K562 (cell line): ENCODE data around the gene KIF20B. TPM values are rescaled to one million over a fixed set of nuclear protein-coding genes. Genes with fewer than 3 reads are reported as not detected.

Source experiments
- ATAC-seq: fragments of 200-7000 bp; cut with Tn5 transposase; 3 replicates; pipeline ENCODE4 v1.9.1; 2020; ENCODE audit warnings: moderate library complexity
- BruUV-seq: library from RNA; stranded (reverse); fragments of 400-500 nt; replicated peaks from 2 replicates; lab custom pipeline; 2021; lab: Mats Ljungman, UMichigan
- CTCF ChIA-PET: fragments of 300-600 bp; formaldehyde crosslinking; extraction: SDS; loops from one replicate; lab custom pipeline; 2021; ENCODE audit warnings: low intra/inter-chr PET ratio; lab: Yijun Ruan, JAX
- POLR2A ChIA-PET: fragments of 300-600, 350-650 bp; sonication (Branson Sonifier 250); formaldehyde crosslinking; extraction: SDS; loops from one replicate; lab custom pipeline; 2021; ENCODE audit warnings: antibody characterized with exemption, inconsistent platforms; lab: Yijun Ruan, JAX
- DNase-seq, 4 experiments: peaks; one replicate each; pipeline versions ENCODE4 v3.0.0 to v3.0.0-alpha.2; 2011 to 2018; ENCODE audit warnings: low spot score in 3 of 4, mixed read lengths in 3 of 4; ENCODE audit errors: extremely low read depth in 1 of 4
- FAIRE-seq: peaks from 2 replicates; lab custom pipeline; 2011; peaks lifted over from hg19 to GRCh38; lab: Jason Lieb, UNC
- H2AFZ ChIP-seq: 2 replicates; pipeline ENCODE4 v1.6.0; 2011; ENCODE audit warnings: low read depth, low read length, control low read depth, inconsistent platforms
- H3K27ac ChIP-seq: fragments of 200-600 bp; 3 replicates; pipeline ENCODE4 v1.8.0; 2011; ENCODE audit warnings: low read depth, mild to moderate bottlenecking, control low read depth, inconsistent platforms, low read length, moderate library complexity, mixed read lengths; ENCODE audit errors: extremely low read depth
- H3K27me3 ChIP-seq, 2 experiments: fragments of 300-600 bp in 1 of 2; 2 replicates in 1 of 2; 3 replicates in 1 of 2; pipeline versions ENCODE4 v1.6.0 to v1.8.0; 2011; ENCODE audit warnings: inconsistent platforms in 2 of 2, low read length in 2 of 2, mild to moderate bottlenecking in 1 of 2, mixed read lengths in 1 of 2, moderate library complexity in 1 of 2; ENCODE audit not compliant: control insufficient read depth in 2 of 2, insufficient read depth in 2 of 2
- H3K36me3 ChIP-seq: fragments of 300-600 bp; 3 replicates; pipeline ENCODE4 v1.8.0; 2011; ENCODE audit warnings: mild to moderate bottlenecking, low read length, inconsistent platforms; ENCODE audit not compliant: control insufficient read depth, insufficient read depth
- H3K4me1 ChIP-seq, 2 experiments: fragments of 200-600 bp in 1 of 2; replicated peaks in 1 of 2; 2 replicates in 1 of 2; 3 replicates in 1 of 2; pipeline versions ENCODE4 v1.5.1 to v1.8.0; 2011; ENCODE audit warnings: inconsistent platforms in 2 of 2, low read length in 2 of 2, mild to moderate bottlenecking in 1 of 2, mixed read lengths in 1 of 2, moderate library complexity in 1 of 2; ENCODE audit not compliant: control insufficient read depth in 2 of 2, insufficient read depth in 2 of 2
- H3K4me2 ChIP-seq: 2 replicates; pipeline ENCODE4 v1.6.1; 2011; ENCODE audit warnings: low read length, control low read depth, inconsistent platforms, mixed read lengths; ENCODE audit not compliant: insufficient read depth
- H3K4me3 ChIP-seq: fragments of 200-600 bp; sonication (generic), shearing (Covaris generic); 2 replicates; pipeline ENCODE4 v1.5.1; 2016; ENCODE audit warnings: control low read depth, inconsistent platforms
- H3K79me2 ChIP-seq: fragments of 200-600 bp; 3 replicates; pipeline ENCODE4 v1.8.0; 2011; ENCODE audit warnings: low read length, inconsistent platforms; ENCODE audit not compliant: control insufficient read depth, insufficient read depth
- H3K9ac ChIP-seq, 2 experiments: 2 replicates each; pipeline versions ENCODE4 v1.6.0 to v1.6.1; 2011; ENCODE audit warnings: low read depth in 2 of 2, low read length in 2 of 2, control low read depth in 1 of 2, inconsistent platforms in 1 of 2, mild to moderate bottlenecking in 1 of 2, mixed read lengths in 1 of 2; ENCODE audit not compliant: insufficient read depth in 1 of 2
- H3K9me1 ChIP-seq: one replicate; pipeline ENCODE4 v1.6.0; 2011; ENCODE audit warnings: inconsistent platforms, mild to moderate bottlenecking, low read length, moderate library complexity; ENCODE audit not compliant: control insufficient read depth, insufficient read depth
- H3K9me3 ChIP-seq: replicated peaks from 2 replicates; pipeline ENCODE4 v1.5.1; 2011; ENCODE audit warnings: low read depth, low read length, inconsistent platforms; ENCODE audit not compliant: control insufficient read depth, insufficient read depth
- H4K20me1 ChIP-seq: replicated peaks from 2 replicates; pipeline ENCODE4 v1.6.1; 2011; ENCODE audit warnings: low read length, inconsistent platforms, mixed read lengths; ENCODE audit not compliant: control insufficient read depth, insufficient read depth
- BMI1 ChIP-seq: fragments of 150-350 bp; IDR thresholded peaks from 2 replicates; pipeline ENCODE4 v1.6.1; 2014; ENCODE audit warnings: low read length
- CBFA2T2 ChIP-seq: fragments of 450-650 bp; conservative IDR thresholded peaks from 2 replicates; pipeline ENCODE4 v1.6.1; 2017; ENCODE audit warnings: mild to moderate bottlenecking
- CEBPG ChIP-seq, 3 experiments: fragments of 200-800 bp in 1 of 3; sonication (Bioruptor generic) in 1 of 3; sonication (generic) in 1 of 3; formaldehyde crosslinking in 1 of 3; IDR thresholded peaks in 2 of 3; conservative IDR thresholded peaks in 1 of 3; 2 replicates each; pipeline versions ENCODE4 v1.6.1 to v1.8.0; 2016 to 2022; ENCODE audit warnings: missing compliant biosample characterization in 2 of 3, missing genetic modification characterization in 2 of 3, mild to moderate bottlenecking in 1 of 3, missing genetic modification reagents in 1 of 3
- ERF ChIP-seq: fragments of 450-650 bp; formaldehyde crosslinking; IDR thresholded peaks from 2 replicates; pipeline ENCODE4 v1.4.0; 2020; ENCODE audit warnings: mild to moderate bottlenecking, mixed read lengths
- WGBS: fragments of 100-300 bp; shearing (Covaris generic); methylation state at CpG from one replicate; pipeline ENCODE4 v1.1.6; 2016; ENCODE audit warnings: low coverage, mixed read lengths; ENCODE audit not compliant: insufficient coverage; ENCODE audit errors: missing lambda C conversion rate; 5-methylcytosine and 5-hydroxymethylcytosine counted together
- in situ Hi-C: fragments of 300-500 bp; cut with MboI; formaldehyde crosslinking; loops from 4 replicates; pipeline ENCODE4 v1.15.0; 2018; ENCODE audit warnings: inconsistent platforms, mixed read lengths
- intact Hi-C: fragments of 100-400 bp; cut with micrococcal nuclease; formaldehyde crosslinking; loops from 2 replicates; pipeline ENCODE4 v1.14.2; 2022
- polyA plus RNA-seq, 8 experiments: library from polyadenylated mRNA; depleted of rRNA in 4 of 8; stranded (reverse) in 5 of 8; unstranded in 3 of 8; fragments of >200 nt; fragmentation: Nextera tagmentation in 2 of 8; fragmentation: Illumina TruSeq in 1 of 8; extraction: Ambion mirVana in 2 of 8; extraction: Trizol in 1 of 8; gene quantifications; 2 replicates each; pipeline versions ENCODE4 v1.2.1 to v1.2.3, GENCODE V29; 2011 to 2014; ENCODE audit warnings: inconsistent platforms in 1 of 8, missing spikeins in 1 of 8
- total RNA-seq, 7 experiments: library from RNA; depleted of rRNA in 6 of 7; stranded (reverse); fragments of >200 nt in 6 of 7; fragmentation: Illumina TruSeq in 2 of 7; extraction: Trizol in 2 of 7; gene quantifications; 2 replicates each; pipeline versions ENCODE4 v1.2.1 to v1.2.3, GENCODE V29; 2011 to 2021; ENCODE audit warnings: low replicate concordance in 1 of 7
- TF ChIP-seq, protein P1 (sequence below): IDR thresholded peaks from 3 replicates; pipeline ENCODE4 v1.6.1; 2011; ENCODE audit warnings: borderline replicate concordance, mild to moderate bottlenecking; ENCODE audit not compliant: insufficient read length, insufficient read depth
- TF ChIP-seq, protein P2 (sequence below): sonication (generic); formaldehyde crosslinking; IDR thresholded peaks from 2 replicates; pipeline ENCODE4 v1.8.0; 2022; ENCODE audit warnings: mild to moderate bottlenecking, missing genetic modification reagents, borderline replicate concordance
- TF ChIP-seq, protein P3 (sequence below), 2 experiments: fragments of 450-650 bp in 1 of 2; sonication (generic) in 1 of 2; formaldehyde crosslinking in 1 of 2; IDR thresholded peaks; 2 replicates each; pipeline versions ENCODE4 v1.7.1 to v1.9.0; 2016 to 2022; ENCODE audit warnings: inconsistent platforms in 1 of 2, mild to moderate bottlenecking in 1 of 2, missing genetic modification reagents in 1 of 2

Gene KIF20B
- total and polyA plus RNA-seq, 9 of the 15 experiments (the other 6 are each of a cell fraction or from before 2014, with no cell fraction given): 18.6 to 56.5 (median 32.9) TPM

DNA sequence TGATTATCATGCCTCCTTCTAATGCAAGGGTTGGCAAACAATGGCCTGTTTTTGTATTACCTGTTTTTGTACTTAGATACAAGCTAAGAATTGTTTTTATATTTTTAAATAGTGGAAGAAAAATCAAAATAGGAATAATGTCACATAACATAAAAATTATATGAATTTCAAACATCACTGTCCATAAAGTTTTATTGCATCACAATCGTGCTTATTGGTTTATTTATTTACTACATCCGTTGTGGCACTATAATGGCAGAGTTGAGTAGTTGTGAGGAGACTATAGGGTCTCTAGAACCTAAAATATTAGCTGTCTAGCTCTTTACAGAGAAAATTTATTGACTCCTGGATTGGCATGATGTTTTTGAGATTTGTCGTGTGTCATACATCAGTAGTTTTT, 4.1 kb downstream of the KIF20B start:
- Histone ChIP-seq H3K36me3 (peaks cover 15% of the 10 kb centered on the region; the same call in 2 of the 3 replicates), H3K27me3 (no peaks in the 10 kb centered on the region), H3K4me3 (peak overlapping the region; percentile 68; the same call in 1 of the 2 replicates), H2AFZ (no peak overlapping the region), H3K27ac (peak overlapping the region; percentile 58; the same call in 2 of the 3 replicates), H3K4me1 (peaks cover 0 to 7% of the 10 kb centered on the region in 2 experiments; a peak in 2 of 5 replicates), H3K4me2 (peak overlapping the region; percentile 71), H3K9ac (peak overlapping the region in 1 of 2 experiments; percentile 92; a peak in 2 of 4 replicates), H4K20me1 (no peaks in the 10 kb centered on the region; the same call in 1 of the 2 replicates), H3K79me2 (peaks cover 93% of the 10 kb centered on the region), H3K9me3 (no peaks in the 10 kb centered on the region), H3K9me1 (no peaks in the 10 kb centered on the region)
- DNase-seq (no peak), FAIRE-seq (no peak), ATAC-seq (no peak)
- CTCF ChIA-PET: no interaction called here
- in situ Hi-C loops (no loop called here), intact Hi-C loops (no loop called here)
- WGBS: 8% methylated on average over 3 of the region's 3 CpGs
- POLR2A ChIA-PET: interaction anchor here (0.5 kb wide), 1 partner anchor 1206 kb away, joined by 3 read pairs; no protein-coding TSS in a partner anchor
- no TSS peak for BruUV-seq
- no peak for TF ChIP-seq BMI1
- TF ChIP-seq, protein P1, sequence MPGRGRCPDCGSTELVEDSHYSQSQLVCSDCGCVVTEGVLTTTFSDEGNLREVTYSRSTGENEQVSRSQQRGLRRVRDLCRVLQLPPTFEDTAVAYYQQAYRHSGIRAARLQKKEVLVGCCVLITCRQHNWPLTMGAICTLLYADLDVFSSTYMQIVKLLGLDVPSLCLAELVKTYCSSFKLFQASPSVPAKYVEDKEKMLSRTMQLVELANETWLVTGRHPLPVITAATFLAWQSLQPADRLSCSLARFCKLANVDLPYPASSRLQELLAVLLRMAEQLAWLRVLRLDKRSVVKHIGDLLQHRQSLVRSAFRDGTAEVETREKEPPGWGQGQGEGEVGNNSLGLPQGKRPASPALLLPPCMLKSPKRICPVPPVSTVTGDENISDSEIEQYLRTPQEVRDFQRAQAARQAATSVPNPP: no peak
- TF ChIP-seq ERF (CRISPR knock-in tag): no peak
- TF ChIP-seq, protein P2, sequence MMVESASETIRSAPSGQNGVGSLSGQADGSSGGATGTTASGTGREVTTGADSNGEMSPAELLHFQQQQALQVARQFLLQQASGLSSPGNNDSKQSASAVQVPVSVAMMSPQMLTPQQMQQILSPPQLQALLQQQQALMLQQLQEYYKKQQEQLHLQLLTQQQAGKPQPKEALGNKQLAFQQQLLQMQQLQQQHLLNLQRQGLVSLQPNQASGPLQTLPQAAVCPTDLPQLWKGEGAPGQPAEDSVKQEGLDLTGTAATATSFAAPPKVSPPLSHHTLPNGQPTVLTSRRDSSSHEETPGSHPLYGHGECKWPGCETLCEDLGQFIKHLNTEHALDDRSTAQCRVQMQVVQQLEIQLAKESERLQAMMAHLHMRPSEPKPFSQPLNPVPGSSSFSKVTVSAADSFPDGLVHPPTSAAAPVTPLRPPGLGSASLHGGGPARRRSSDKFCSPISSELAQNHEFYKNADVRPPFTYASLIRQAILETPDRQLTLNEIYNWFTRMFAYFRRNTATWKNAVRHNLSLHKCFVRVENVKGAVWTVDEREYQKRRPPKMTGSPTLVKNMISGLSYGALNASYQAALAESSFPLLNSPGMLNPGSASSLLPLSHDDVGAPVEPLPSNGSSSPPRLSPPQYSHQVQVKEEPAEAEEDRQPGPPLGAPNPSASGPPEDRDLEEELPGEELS (CRISPR knock-in tag): no peak
- no peak for TF ChIP-seq CEBPG (CRISPR knock-in tag; IDR thresholded peaks at IDR 0.05)
- peak in 1 of 2 experiments; percentile 62; a peak in 2 of 4 replicates for TF ChIP-seq CEBPG (tag; conservative IDR thresholded peaks at IDR 0.05 in 1 of 2, IDR thresholded peaks at IDR 0.05 in 1 of 2)
- TF ChIP-seq CBFA2T2: no peak
- TF ChIP-seq, protein P3, sequence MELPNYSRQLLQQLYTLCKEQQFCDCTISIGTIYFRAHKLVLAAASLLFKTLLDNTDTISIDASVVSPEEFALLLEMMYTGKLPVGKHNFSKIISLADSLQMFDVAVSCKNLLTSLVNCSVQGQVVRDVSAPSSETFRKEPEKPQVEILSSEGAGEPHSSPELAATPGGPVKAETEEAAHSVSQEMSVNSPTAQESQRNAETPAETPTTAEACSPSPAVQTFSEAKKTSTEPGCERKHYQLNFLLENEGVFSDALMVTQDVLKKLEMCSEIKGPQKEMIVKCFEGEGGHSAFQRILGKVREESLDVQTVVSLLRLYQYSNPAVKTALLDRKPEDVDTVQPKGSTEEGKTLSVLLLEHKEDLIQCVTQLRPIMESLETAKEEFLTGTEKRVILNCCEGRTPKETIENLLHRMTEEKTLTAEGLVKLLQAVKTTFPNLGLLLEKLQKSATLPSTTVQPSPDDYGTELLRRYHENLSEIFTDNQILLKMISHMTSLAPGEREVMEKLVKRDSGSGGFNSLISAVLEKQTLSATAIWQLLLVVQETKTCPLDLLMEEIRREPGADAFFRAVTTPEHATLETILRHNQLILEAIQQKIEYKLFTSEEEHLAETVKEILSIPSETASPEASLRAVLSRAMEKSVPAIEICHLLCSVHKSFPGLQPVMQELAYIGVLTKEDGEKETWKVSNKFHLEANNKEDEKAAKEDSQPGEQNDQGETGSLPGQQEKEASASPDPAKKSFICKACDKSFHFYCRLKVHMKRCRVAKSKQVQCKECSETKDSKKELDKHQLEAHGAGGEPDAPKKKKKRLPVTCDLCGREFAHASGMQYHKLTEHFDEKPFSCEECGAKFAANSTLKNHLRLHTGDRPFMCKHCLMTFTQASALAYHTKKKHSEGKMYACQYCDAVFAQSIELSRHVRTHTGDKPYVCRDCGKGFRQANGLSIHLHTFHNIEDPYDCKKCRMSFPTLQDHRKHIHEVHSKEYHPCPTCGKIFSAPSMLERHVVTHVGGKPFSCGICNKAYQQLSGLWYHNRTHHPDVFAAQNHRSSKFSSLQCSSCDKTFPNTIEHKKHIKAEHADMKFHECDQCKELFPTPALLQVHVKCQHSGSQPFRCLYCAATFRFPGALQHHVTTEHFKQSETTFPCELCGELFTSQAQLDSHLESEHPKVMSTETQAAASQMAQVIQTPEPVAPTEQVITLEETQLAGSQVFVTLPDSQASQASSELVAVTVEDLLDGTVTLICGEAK (IDR thresholded peaks at IDR 0.05): peak; percentile 58; the same call in 1 of the 2 replicates
- TF ChIP-seq, protein P3 (CRISPR knock-in tag; IDR thresholded peaks at IDR 0.05): no peak
